HL-60 (cell line): Measurements from ENCODE around the gene DDX24.

ENCODE experiments used
- DNase-seq, 2 experiments: peaks; one replicate each; pipeline ENCODE4 v3.0.0-alpha.2; 2010 to 2020; ENCODE audit warnings: low read depth in 1 of 2, low spot score in 1 of 2
- H3K27ac ChIP-seq: fragments of 250-450 bp; sonication (Bioruptor Pico); replicated peaks from 2 replicates; pipeline ENCODE4 v1.5.1; 2020; ENCODE audit warnings: mild to moderate bottlenecking, moderate library complexity
- H3K27me3 ChIP-seq: fragments of 250-450 bp; sonication (Bioruptor Pico); 2 replicates; pipeline ENCODE4 v1.5.1; 2021; ENCODE audit warnings: mild to moderate bottlenecking, moderate library complexity; ENCODE audit not compliant: insufficient read depth, poor library complexity, severe bottlenecking
- H3K4me3 ChIP-seq: replicated peaks from 2 replicates; pipeline ENCODE4 v1.5.1; 2011; ENCODE audit warnings: mild to moderate bottlenecking, control low read depth, low read length; ENCODE audit not compliant: insufficient read depth
- CTCF ChIP-seq: IDR thresholded peaks from one replicate; pipeline ENCODE4 v1.5.1; 2011; ENCODE audit warnings: low read length, control low read depth, inconsistent platforms; ENCODE audit not compliant: insufficient read depth
- GABPA ChIP-seq: IDR thresholded peaks from 2 replicates; pipeline ENCODE4 v1.6.1; 2012; ENCODE audit warnings: low read depth
- POLR2AphosphoS5 ChIP-seq: IDR thresholded peaks from 2 replicates; pipeline ENCODE4 v1.6.1; 2012; ENCODE audit warnings: low read depth
- REST ChIP-seq: IDR thresholded peaks from 2 replicates; pipeline ENCODE4 v1.6.1; 2012; ENCODE audit warnings: low read depth; ENCODE audit not compliant: insufficient replicate concordance
- SPI1 ChIP-seq: IDR thresholded peaks from 2 replicates; pipeline ENCODE4 v1.6.1; 2012; ENCODE audit warnings: low read depth, mild to moderate bottlenecking, borderline replicate concordance

The DDX24 gene

GRCh38 chr14:94066089-94066676, 14.8 kb downstream of the DDX24 start:
- no peak for TF ChIP-seq SPI1
- no peak for TF ChIP-seq GABPA
- no peak for TF ChIP-seq POLR2AphosphoS5
- no peak for TF ChIP-seq CTCF
- no peak for TF ChIP-seq REST
- no peak overlapping the region for H3K27ac ChIP-seq
- no peak for DNase-seq
- H3K4me3 ChIP-seq, result no peak overlapping the region
- H3K27me3 ChIP-seq, result no peaks in the 10 kb centered on the region

- DNase-seq, result no peak
- no peak overlapping the region for H3K4me3 ChIP-seq
- no peak for TF ChIP-seq CTCF
- no peak for TF ChIP-seq GABPA
- TF ChIP-seq REST, result no peak
- TF ChIP-seq SPI1, result no peak
- no peaks in the 10 kb centered on the region for H3K27me3 ChIP-seq
- H3K27ac ChIP-seq, result no peak overlapping the region
Observed at GRCh38 chr14:94062344-94062940, 18.6 kb downstream of the DDX24 start.

GRCh38 chr14:94059998-94060397, 21.0 kb downstream of the DDX24 start:
- TF ChIP-seq CTCF (no peak), SPI1 (no peak), POLR2AphosphoS5 (no peak), REST (no peak), GABPA (no peak)
- DNase-seq, result no peak
- Histone ChIP-seq H3K27ac (no peak overlapping the region), H3K27me3 (no peaks in the 10 kb centered on the region), H3K4me3 (no peak overlapping the region)
